ENCODE data around the gene CBLN3.

GRCh38 chr14:24430143-24430681 lies 744 bp upstream of the CBLN3 start:
- no peak for TF ChIP-seq POLR2AphosphoS5 (IDR thresholded peaks at IDR 0.05)
- TF ChIP-seq, protein P1, sequence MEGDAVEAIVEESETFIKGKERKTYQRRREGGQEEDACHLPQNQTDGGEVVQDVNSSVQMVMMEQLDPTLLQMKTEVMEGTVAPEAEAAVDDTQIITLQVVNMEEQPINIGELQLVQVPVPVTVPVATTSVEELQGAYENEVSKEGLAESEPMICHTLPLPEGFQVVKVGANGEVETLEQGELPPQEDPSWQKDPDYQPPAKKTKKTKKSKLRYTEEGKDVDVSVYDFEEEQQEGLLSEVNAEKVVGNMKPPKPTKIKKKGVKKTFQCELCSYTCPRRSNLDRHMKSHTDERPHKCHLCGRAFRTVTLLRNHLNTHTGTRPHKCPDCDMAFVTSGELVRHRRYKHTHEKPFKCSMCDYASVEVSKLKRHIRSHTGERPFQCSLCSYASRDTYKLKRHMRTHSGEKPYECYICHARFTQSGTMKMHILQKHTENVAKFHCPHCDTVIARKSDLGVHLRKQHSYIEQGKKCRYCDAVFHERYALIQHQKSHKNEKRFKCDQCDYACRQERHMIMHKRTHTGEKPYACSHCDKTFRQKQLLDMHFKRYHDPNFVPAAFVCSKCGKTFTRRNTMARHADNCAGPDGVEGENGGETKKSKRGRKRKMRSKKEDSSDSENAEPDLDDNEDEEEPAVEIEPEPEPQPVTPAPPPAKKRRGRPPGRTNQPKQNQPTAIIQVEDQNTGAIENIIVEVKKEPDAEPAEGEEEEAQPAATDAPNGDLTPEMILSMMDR (IDR thresholded peaks at IDR 0.05), result no peak
